Measurements from ENCODE around the gene DLGAP1. TPM values are rescaled to one million over a fixed set of nuclear protein-coding genes. Genes with fewer than 3 reads are reported as not detected.

The DLGAP1 gene
- total RNA-seq, 6 experiments from 2014 or later: 0.19 to 1.3 (median 0.62) TPM

GRCh38 chr18:4352746-4353551, 102.2 kb downstream of the DLGAP1 start:
- no peaks in the 10 kb centered on the region for H3K27me3 Mint-ChIP-seq (ENCODE audit: insufficient read depth)
- peaks cover 64% of the 10 kb centered on the region for H3K9me3 Mint-ChIP-seq
- TF ChIP-seq, protein P1, sequence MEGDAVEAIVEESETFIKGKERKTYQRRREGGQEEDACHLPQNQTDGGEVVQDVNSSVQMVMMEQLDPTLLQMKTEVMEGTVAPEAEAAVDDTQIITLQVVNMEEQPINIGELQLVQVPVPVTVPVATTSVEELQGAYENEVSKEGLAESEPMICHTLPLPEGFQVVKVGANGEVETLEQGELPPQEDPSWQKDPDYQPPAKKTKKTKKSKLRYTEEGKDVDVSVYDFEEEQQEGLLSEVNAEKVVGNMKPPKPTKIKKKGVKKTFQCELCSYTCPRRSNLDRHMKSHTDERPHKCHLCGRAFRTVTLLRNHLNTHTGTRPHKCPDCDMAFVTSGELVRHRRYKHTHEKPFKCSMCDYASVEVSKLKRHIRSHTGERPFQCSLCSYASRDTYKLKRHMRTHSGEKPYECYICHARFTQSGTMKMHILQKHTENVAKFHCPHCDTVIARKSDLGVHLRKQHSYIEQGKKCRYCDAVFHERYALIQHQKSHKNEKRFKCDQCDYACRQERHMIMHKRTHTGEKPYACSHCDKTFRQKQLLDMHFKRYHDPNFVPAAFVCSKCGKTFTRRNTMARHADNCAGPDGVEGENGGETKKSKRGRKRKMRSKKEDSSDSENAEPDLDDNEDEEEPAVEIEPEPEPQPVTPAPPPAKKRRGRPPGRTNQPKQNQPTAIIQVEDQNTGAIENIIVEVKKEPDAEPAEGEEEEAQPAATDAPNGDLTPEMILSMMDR (IDR thresholded peaks at IDR 0.05): no peak
- no peak for DNase-seq
- H3K27ac Mint-ChIP-seq: no peak overlapping the region
- no peaks in the 10 kb centered on the region for H3K36me3 Mint-ChIP-seq (ENCODE audit: low read depth)
- no peak overlapping the region for H3K4me3 Mint-ChIP-seq
- H3K4me1 Mint-ChIP-seq (ENCODE audit: low read depth): no peaks in the 10 kb centered on the region

DNA sequence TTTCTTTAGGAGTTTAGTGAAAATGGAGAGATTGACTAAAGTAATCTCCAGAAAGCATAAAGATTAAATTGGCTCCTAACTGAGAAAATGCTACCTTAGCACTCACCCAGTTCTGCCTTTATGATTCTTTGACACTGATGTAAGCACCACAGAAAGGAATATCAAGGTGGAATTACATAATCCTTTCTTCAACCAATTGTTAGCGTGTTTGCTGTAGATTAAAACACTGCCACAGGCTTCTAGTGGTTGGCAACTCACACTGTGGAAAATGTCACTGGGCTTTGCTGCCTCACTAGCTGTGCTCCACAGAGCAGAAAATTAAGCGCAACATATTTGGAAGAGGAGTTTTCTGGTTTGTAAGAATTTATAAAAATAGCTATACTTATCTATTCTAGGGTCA, 104.1 kb downstream of the DLGAP1 start:
- peaks cover 50% of the 10 kb centered on the region for H3K9me3 Mint-ChIP-seq
- H3K4me1 Mint-ChIP-seq (ENCODE audit: low read depth): no peaks in the 10 kb centered on the region
- H3K36me3 Mint-ChIP-seq (ENCODE audit: low read depth): no peaks in the 10 kb centered on the region
- TF ChIP-seq, protein P1 (IDR thresholded peaks at IDR 0.05): no peak
- H3K4me3 Mint-ChIP-seq: no peak overlapping the region
- no peaks in the 10 kb centered on the region for H3K27me3 Mint-ChIP-seq (ENCODE audit: insufficient read depth)
- DNase-seq: no peak
- no peak overlapping the region for H3K27ac Mint-ChIP-seq

- no peaks in the 10 kb centered on the region for H3K4me1 Mint-ChIP-seq (ENCODE audit: low read depth)
- no peak for DNase-seq
- H3K27ac Mint-ChIP-seq: no peak overlapping the region
- H3K9me3 Mint-ChIP-seq: peaks cover 55% of the 10 kb centered on the region
- 0 out of 2 replicates have a peak, but pooled peaks cover 8% of the 10 kb centered on the region for H3K36me3 Mint-ChIP-seq (ENCODE audit: low read depth)
- TF ChIP-seq, protein P1 (IDR thresholded peaks at IDR 0.05): no peak
- no peak overlapping the region for H3K4me3 Mint-ChIP-seq
- no peaks in the 10 kb centered on the region; the same call in 1 of the 2 replicates for H3K27me3 Mint-ChIP-seq (ENCODE audit: insufficient read depth)
Observed at GRCh38 chr18:4335386-4335785, 119.7 kb downstream of the DLGAP1 start.

GRCh38 chr18:4333043-4333442, 122.1 kb downstream of the DLGAP1 start:
- no peak overlapping the region for H3K4me3 Mint-ChIP-seq
- 0 out of 2 replicates have a peak, but pooled peaks cover 8% of the 10 kb centered on the region for H3K36me3 Mint-ChIP-seq (ENCODE audit: low read depth)
- TF ChIP-seq, protein P1 (IDR thresholded peaks at IDR 0.05): no peak
- H3K27ac Mint-ChIP-seq: no peak overlapping the region
- peaks cover 63% of the 10 kb centered on the region for H3K9me3 Mint-ChIP-seq
- H3K27me3 Mint-ChIP-seq (ENCODE audit: insufficient read depth): no peaks in the 10 kb centered on the region; the same call in 1 of the 2 replicates
- no peaks in the 10 kb centered on the region for H3K4me1 Mint-ChIP-seq (ENCODE audit: low read depth)
- no peak for DNase-seq

DNA sequence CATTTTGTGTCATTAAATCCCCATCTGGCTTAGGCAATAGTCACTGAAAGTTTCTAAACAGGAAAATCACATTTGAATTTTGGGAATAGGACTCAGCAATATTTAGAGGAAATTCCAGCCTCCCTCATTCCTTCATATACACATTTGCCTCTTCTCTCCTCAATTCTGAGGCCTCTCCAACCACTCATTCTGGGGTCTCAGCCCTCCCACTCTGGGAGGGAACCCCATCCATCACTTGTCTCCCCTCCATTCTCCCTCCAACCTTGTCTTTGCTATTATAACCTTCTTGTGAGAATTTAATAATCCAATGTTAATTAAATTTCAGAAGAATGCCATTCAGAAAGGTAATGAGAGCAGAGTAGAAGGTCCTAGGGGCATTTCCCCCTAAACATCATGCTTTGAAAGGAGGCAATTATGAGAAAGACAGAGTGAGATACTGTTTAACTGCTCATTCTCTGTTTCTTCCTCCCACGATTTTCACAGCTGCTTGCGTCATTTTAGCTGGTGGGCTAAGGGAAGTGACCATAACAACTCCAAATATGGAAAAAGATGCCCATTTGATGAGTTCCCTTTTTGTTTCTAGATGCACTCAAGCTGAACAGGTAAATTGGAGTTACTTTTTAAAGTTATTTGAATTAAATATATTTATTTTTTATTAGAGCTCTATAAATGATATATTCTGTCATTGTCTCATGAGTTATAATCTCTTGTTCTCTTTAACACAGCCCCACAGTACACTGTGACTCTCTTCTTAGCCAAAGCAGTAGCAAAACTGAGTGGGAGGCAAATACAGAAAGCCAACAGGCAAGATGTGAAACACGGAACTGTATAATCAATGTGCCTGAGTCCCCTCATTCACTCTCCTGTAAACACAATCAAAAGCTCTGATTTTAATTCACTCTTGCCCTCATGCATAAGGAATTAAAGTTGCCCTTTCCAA, 135.1 kb downstream of the DLGAP1 start:
- Mint-ChIP-seq H3K27me3 (ENCODE audit: insufficient read depth) (no peaks in the 10 kb centered on the region; the same call in 1 of the 2 replicates), H3K9me3 (peaks cover 38% of the 10 kb centered on the region), H3K36me3 (ENCODE audit: low read depth) (no peaks in the 10 kb centered on the region), H3K4me3 (no peak overlapping the region), H3K27ac (no peak overlapping the region), H3K4me1 (ENCODE audit: low read depth) (no peaks in the 10 kb centered on the region)
- no peak for DNase-seq
- TF ChIP-seq, protein P1 (IDR thresholded peaks at IDR 0.05): no peak

All from HFFc6 (cell line).